Measurements from ENCODE around the gene TRIP10. TPM values are rescaled to one million over a fixed set of nuclear protein-coding genes. Genes with fewer than 3 reads are reported as not detected.
A peak's percentile ranks its signal among the peaks of the same experiment; 100 is the strongest.

The TRIP10 gene
- total and polyA plus RNA-seq, 10 of the 15 experiments (the other 5 are each of a cell fraction or from before 2014, with no cell fraction given), result 0.79 to 54.5 (median 32.5) TPM

DNA sequence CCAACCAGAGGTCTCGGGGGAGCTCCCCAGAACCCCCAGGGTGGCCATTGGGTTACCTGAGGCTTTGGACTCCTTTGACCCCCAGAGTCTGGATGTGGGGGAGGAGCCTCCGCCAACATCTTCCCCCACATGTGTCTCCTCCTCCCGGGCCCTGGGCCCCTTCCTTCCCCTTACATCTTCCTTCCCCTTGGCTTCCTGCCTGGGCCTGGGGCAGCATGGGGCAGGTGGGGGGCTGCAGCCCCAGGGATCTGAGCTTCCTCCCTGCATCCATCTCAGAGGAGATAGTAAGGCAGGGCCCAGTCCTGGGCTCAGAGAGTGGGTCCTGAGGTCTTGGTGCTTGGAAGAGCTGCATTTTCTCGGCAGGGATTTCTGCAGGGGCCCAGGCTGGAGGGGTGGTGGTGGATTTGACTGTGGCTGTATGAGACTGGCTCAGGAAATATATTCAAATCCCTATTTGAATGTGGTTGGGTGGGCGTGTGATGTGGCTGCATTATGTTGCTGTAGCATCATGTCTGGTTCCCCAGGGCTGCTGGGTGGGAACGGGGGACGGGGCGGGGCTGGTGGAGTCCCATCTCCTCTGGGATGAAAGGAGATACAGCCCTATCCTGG, 33.9 kb downstream of the TRIP10 start:
- ATAC-seq (peak; percentile 60), DNase-seq (ENCODE audit: low read depth, low spot score) (peak; percentile 64), FAIRE-seq (no peak)
- peaks cover 26% of the 10 kb centered on the region for H3K4me1 ChIP-seq (ENCODE audit: control insufficient read depth, insufficient read depth, low read length)
- no peaks in the 10 kb centered on the region for H4K20me1 ChIP-seq (ENCODE audit: control insufficient read depth, insufficient read depth)
- 5% methylated on average over 3 of the region's 8 CpGs for WGBS (ENCODE audit: insufficient coverage, insufficient replicate concordance, low lambda C conversion rate, missing lambda C conversion rate)
- H3K4me2 ChIP-seq (ENCODE audit: control insufficient read depth, insufficient read depth), result peak overlapping the region; percentile 83
- H2AFZ ChIP-seq (ENCODE audit: control insufficient read depth, low read depth, low read length), result peak overlapping the region; percentile 28
- RAD21 ChIA-PET (ENCODE audit: unreplicated experiment), result interaction anchor here (0.6 to 8.3 kb wide), 15 partner anchors 8 to 257 kb away, joined by 3 to 98 read pairs (median 4); partner anchors contain the start of gene GPR108
- no peaks in the 10 kb centered on the region for H3K27me3 ChIP-seq (replicated peaks in 1 of 2; ENCODE audit: control insufficient read depth in 2 of 2, insufficient read depth in 2 of 2, low read length in 1 of 2)
- intact Hi-C loops (cut with micrococcal nuclease; ENCODE audit: unreplicated experiment) (loop anchor here (2.0 kb wide), 1 partner anchor 89 kb away; no protein-coding TSS in a partner anchor), in situ Hi-C loops (cut with MboI) (no loop called here)
- no TSS peak for BruUV-seq (replicated peaks)
- peak overlapping the region; percentile 96 for H3K4me3 ChIP-seq
- no peaks in the 10 kb centered on the region for H3K36me3 ChIP-seq (ENCODE audit: control insufficient read depth in 2 of 2, insufficient read depth in 2 of 2, low read length in 1 of 2)
- peak overlapping the region; percentile 92 for H3K9ac ChIP-seq (ENCODE audit: control insufficient read depth, insufficient read depth, low read length)
- POLR2A ChIA-PET, result interaction anchor here (0.6 to 4.3 kb wide), 17 partner anchors 8 to 401 kb away, joined by 3 to 72 read pairs (median 4); partner anchors contain the start of genes ALKBH7, DENND1C and GPR108
- H3K9me3 ChIP-seq (replicated peaks; ENCODE audit: control insufficient read depth, insufficient read depth, low read length), result no peaks in the 10 kb centered on the region; the same call in 2 of the 3 replicates
- SMC1A ChIA-PET (ENCODE audit: uncharacterized antibody, unreplicated experiment), result interaction anchor here (0.9 to 5.0 kb wide), 9 partner anchors 8 to 257 kb away, joined by 3 to 36 read pairs (median 7); partner anchors contain the start of gene GPR108
- peak overlapping the region; percentile 94 for H3K27ac ChIP-seq (ENCODE audit: control insufficient read depth, insufficient read depth)
- H3K79me2 ChIP-seq (ENCODE audit: control insufficient read depth, insufficient read depth, low read length), result peaks cover 51% of the 10 kb centered on the region
- CTCF ChIA-PET, result interaction anchor here (0.7 to 7.3 kb wide), 9 partner anchors 18 to 256 kb away, joined by 3 to 79 read pairs (median 5); no protein-coding TSS in a partner anchor
- TF ChIP-seq IRF4 (IDR thresholded peaks at IDR 0.05; ENCODE audit: low read depth, low read length), result no peak
- TF ChIP-seq, protein P1, sequence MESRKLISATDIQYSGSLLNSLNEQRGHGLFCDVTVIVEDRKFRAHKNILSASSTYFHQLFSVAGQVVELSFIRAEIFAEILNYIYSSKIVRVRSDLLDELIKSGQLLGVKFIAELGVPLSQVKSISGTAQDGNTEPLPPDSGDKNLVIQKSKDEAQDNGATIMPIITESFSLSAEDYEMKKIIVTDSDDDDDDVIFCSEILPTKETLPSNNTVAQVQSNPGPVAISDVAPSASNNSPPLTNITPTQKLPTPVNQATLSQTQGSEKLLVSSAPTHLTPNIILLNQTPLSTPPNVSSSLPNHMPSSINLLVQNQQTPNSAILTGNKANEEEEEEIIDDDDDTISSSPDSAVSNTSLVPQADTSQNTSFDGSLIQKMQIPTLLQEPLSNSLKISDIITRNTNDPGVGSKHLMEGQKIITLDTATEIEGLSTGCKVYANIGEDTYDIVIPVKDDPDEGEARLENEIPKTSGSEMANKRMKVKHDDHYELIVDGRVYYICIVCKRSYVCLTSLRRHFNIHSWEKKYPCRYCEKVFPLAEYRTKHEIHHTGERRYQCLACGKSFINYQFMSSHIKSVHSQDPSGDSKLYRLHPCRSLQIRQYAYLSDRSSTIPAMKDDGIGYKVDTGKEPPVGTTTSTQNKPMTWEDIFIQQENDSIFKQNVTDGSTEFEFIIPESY (IDR thresholded peaks at IDR 0.05), result no peak
- peak; percentile 53; the same call in 1 of the 2 replicates for TF ChIP-seq RB1 (IDR thresholded peaks at IDR 0.05; ENCODE audit: borderline replicate concordance)
- peak in 1 of 2 experiments; percentile 95; a peak in 2 of 4 replicates for TF ChIP-seq ETV6 (conservative IDR thresholded peaks at IDR 0.05 in 1 of 2, IDR thresholded peaks at IDR 0.05 in 1 of 2; ENCODE audit: borderline replicate concordance in 1 of 2, low read depth in 1 of 2)
- TF ChIP-seq MXI1 (IDR thresholded peaks at IDR 0.05; ENCODE audit: low read depth, low read length), result 0 out of 2 replicates have a peak, but pooled peaks have one; percentile 40
- peak; percentile 92 for TF ChIP-seq POU2F2 (IDR thresholded peaks at IDR 0.05; ENCODE audit: borderline replicate concordance, low read depth, low read length)
- peak; percentile 61 for TF ChIP-seq IKZF1 (conservative IDR thresholded peaks at IDR 0.05)
- 0 out of 2 replicates have a peak, but pooled peaks have one; percentile 31 for TF ChIP-seq CHD2 (IDR thresholded peaks at IDR 0.05; ENCODE audit: borderline replicate concordance, low read depth, low read length)
- no peak for TF ChIP-seq YY1 (IDR thresholded peaks at IDR 0.05; ENCODE audit: low read depth, low read length)
- TF ChIP-seq, protein P2, sequence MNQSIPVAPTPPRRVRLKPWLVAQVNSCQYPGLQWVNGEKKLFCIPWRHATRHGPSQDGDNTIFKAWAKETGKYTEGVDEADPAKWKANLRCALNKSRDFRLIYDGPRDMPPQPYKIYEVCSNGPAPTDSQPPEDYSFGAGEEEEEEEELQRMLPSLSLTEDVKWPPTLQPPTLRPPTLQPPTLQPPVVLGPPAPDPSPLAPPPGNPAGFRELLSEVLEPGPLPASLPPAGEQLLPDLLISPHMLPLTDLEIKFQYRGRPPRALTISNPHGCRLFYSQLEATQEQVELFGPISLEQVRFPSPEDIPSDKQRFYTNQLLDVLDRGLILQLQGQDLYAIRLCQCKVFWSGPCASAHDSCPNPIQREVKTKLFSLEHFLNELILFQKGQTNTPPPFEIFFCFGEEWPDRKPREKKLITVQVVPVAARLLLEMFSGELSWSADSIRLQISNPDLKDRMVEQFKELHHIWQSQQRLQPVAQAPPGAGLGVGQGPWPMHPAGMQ (IDR thresholded peaks at IDR 0.05; ENCODE audit: borderline replicate concordance), result no peak
- TF ChIP-seq JUNB (IDR thresholded peaks at IDR 0.05), result peak; percentile 23; the same call in 1 of the 2 replicates
- TF ChIP-seq POLR2AphosphoS5 (IDR thresholded peaks at IDR 0.05; ENCODE audit: low read length), result peak; percentile 77
- TF ChIP-seq, protein P3, sequence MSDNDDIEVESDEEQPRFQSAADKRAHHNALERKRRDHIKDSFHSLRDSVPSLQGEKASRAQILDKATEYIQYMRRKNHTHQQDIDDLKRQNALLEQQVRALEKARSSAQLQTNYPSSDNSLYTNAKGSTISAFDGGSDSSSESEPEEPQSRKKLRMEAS (IDR thresholded peaks at IDR 0.05; ENCODE audit: low read depth, low read length), result no peak
- TF ChIP-seq, protein P4, sequence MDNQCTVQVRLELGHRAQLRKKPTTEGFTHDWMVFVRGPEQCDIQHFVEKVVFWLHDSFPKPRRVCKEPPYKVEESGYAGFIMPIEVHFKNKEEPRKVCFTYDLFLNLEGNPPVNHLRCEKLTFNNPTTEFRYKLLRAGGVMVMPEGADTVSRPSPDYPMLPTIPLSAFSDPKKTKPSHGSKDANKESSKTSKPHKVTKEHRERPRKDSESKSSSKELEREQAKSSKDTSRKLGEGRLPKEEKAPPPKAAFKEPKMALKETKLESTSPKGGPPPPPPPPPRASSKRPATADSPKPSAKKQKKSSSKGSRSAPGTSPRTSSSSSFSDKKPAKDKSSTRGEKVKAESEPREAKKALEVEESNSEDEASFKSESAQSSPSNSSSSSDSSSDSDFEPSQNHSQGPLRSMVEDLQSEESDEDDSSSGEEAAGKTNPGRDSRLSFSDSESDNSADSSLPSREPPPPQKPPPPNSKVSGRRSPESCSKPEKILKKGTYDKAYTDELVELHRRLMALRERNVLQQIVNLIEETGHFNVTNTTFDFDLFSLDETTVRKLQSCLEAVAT (IDR thresholded peaks at IDR 0.05), result no peak
- TF ChIP-seq, protein P5, sequence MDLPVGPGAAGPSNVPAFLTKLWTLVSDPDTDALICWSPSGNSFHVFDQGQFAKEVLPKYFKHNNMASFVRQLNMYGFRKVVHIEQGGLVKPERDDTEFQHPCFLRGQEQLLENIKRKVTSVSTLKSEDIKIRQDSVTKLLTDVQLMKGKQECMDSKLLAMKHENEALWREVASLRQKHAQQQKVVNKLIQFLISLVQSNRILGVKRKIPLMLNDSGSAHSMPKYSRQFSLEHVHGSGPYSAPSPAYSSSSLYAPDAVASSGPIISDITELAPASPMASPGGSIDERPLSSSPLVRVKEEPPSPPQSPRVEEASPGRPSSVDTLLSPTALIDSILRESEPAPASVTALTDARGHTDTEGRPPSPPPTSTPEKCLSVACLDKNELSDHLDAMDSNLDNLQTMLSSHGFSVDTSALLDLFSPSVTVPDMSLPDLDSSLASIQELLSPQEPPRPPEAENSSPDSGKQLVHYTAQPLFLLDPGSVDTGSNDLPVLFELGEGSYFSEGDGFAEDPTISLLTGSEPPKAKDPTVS (IDR thresholded peaks at IDR 0.05; ENCODE audit: low read depth, low read length), result no peak
- no peak for TF ChIP-seq TBL1XR1 (IDR thresholded peaks at IDR 0.05; ENCODE audit: low read depth, low read length)

Data from GM12878 (cell line).